HEK293 (cell line): ENCODE data around the gene MRPL34.

Experiments
- EGR2 ChIP-seq: fragments of 450-650 bp; formaldehyde crosslinking; IDR thresholded peaks from 2 replicates; pipeline ENCODE4 v1.5.1; 2016; ENCODE audit warnings: low read depth, missing biosample characterization, missing genetic modification characterization
- GFI1B ChIP-seq: fragments of 450-650 bp; formaldehyde crosslinking; IDR thresholded peaks from 2 replicates; pipeline ENCODE4 v1.5.1; 2016; ENCODE audit warnings: missing biosample characterization, missing genetic modification characterization
- GLIS2 ChIP-seq: fragments of 450-650 bp; formaldehyde crosslinking; IDR thresholded peaks from 2 replicates; pipeline ENCODE4 v1.5.1; 2016; ENCODE audit warnings: missing biosample characterization, missing genetic modification characterization
- IKZF3 ChIP-seq: fragments of 450-650 bp; IDR thresholded peaks from 2 replicates; pipeline ENCODE4 v1.5.0; 2018; ENCODE audit warnings: missing biosample characterization, mild to moderate bottlenecking, missing genetic modification characterization, moderate library complexity
- KLF7 ChIP-seq: fragments of 450-650 bp; formaldehyde crosslinking; IDR thresholded peaks from 2 replicates; pipeline ENCODE4 v1.5.1; 2016; ENCODE audit warnings: missing biosample characterization, missing genetic modification characterization, borderline replicate concordance
- MEIS1 ChIP-seq: sonication (generic); formaldehyde crosslinking; IDR thresholded peaks from 2 replicates; pipeline ENCODE4 v1.8.1; 2022; ENCODE audit warnings: missing genetic modification reagents, mild to moderate bottlenecking, borderline replicate concordance
- RBAK ChIP-seq: fragments of 450-650 bp; formaldehyde crosslinking; IDR thresholded peaks from 2 replicates; pipeline ENCODE4 v1.5.1; 2016; ENCODE audit warnings: missing biosample characterization, missing genetic modification characterization
- SP2 ChIP-seq: fragments of 450-650 bp; formaldehyde crosslinking; IDR thresholded peaks from 2 replicates; pipeline ENCODE4 v1.5.1; 2016; ENCODE audit warnings: missing biosample characterization, missing genetic modification characterization
- ZNF112 ChIP-seq: fragments of 450-650 bp; formaldehyde crosslinking; IDR thresholded peaks from 2 replicates; pipeline ENCODE4 v1.5.0; 2017; ENCODE audit warnings: missing biosample characterization, missing genetic modification characterization
- ZNF530 ChIP-seq: fragments of 450-650 bp; formaldehyde crosslinking; IDR thresholded peaks from 2 replicates; pipeline ENCODE4 v1.5.1; 2016; ENCODE audit warnings: low read depth, missing biosample characterization, missing genetic modification characterization
- ZNF544 ChIP-seq: fragments of 450-650 bp; formaldehyde crosslinking; IDR thresholded peaks from 2 replicates; pipeline ENCODE4 v1.5.0; 2017; ENCODE audit warnings: missing biosample characterization, missing genetic modification characterization
- ZNF548 ChIP-seq: fragments of 450-650 bp; formaldehyde crosslinking; IDR thresholded peaks from 2 replicates; pipeline ENCODE4 v1.5.1; 2016; ENCODE audit warnings: missing biosample characterization, missing genetic modification characterization
- ZNF629 ChIP-seq: fragments of 450-650 bp; formaldehyde crosslinking; IDR thresholded peaks from 2 replicates; pipeline ENCODE4 v1.5.1; 2017; ENCODE audit warnings: missing biosample characterization, missing genetic modification characterization
- ZNF654 ChIP-seq: fragments of 450-650 bp; formaldehyde crosslinking; IDR thresholded peaks from 2 replicates; pipeline ENCODE4 v1.5.1; 2016; ENCODE audit warnings: low read depth, missing biosample characterization, missing genetic modification characterization
- ZNF658 ChIP-seq: fragments of 450-650 bp; formaldehyde crosslinking; IDR thresholded peaks from 2 replicates; pipeline ENCODE4; 2016; ENCODE audit warnings: missing biosample characterization, missing genetic modification characterization
- ZXDB ChIP-seq: fragments of 450-650 bp; formaldehyde crosslinking; IDR thresholded peaks from 2 replicates; pipeline ENCODE4 v1.5.1; 2016; ENCODE audit warnings: missing biosample characterization, missing genetic modification characterization
- TF ChIP-seq, protein P1 (sequence below): fragments of 450-650 bp; formaldehyde crosslinking; IDR thresholded peaks from 2 replicates; pipeline ENCODE4; 2016; ENCODE audit warnings: missing biosample characterization, missing genetic modification characterization
- TF ChIP-seq, protein P2 (sequence below): fragments of 450-650 bp; formaldehyde crosslinking; IDR thresholded peaks from 2 replicates; pipeline ENCODE4 v1.5.1; 2017; ENCODE audit warnings: missing biosample characterization, missing genetic modification characterization
- TF ChIP-seq, protein P3 (sequence below): fragments of 450-650 bp; formaldehyde crosslinking; IDR thresholded peaks from 2 replicates; pipeline ENCODE4 v1.5.1; 2016; ENCODE audit warnings: missing biosample characterization, missing genetic modification characterization
- TF ChIP-seq, protein P4 (sequence below): fragments of 450-650 bp; formaldehyde crosslinking; IDR thresholded peaks from 2 replicates; pipeline ENCODE4 v1.5.1; 2016; ENCODE audit warnings: missing biosample characterization, missing genetic modification characterization
- TF ChIP-seq, protein P5 (sequence below): fragments of 450-650 bp; formaldehyde crosslinking; IDR thresholded peaks from 2 replicates; pipeline ENCODE4 v1.5.1; 2017; ENCODE audit warnings: missing biosample characterization, missing genetic modification characterization
- TF ChIP-seq, protein P6 (sequence below): fragments of 450-650 bp; formaldehyde crosslinking; IDR thresholded peaks from 2 replicates; pipeline ENCODE4 v1.5.0; 2017; ENCODE audit warnings: missing biosample characterization, missing genetic modification characterization, borderline replicate concordance
- TF ChIP-seq, protein P7 (sequence below): fragments of 450-650 bp; formaldehyde crosslinking; IDR thresholded peaks from 2 replicates; pipeline ENCODE4 v1.5.1; 2017; ENCODE audit warnings: missing biosample characterization, missing genetic modification characterization
- TF ChIP-seq, protein P8 (sequence below): fragments of 450-650 bp; formaldehyde crosslinking; IDR thresholded peaks from 2 replicates; pipeline ENCODE4 v1.5.1; 2017; ENCODE audit warnings: missing biosample characterization, missing genetic modification characterization

The MRPL34 gene

DNA sequence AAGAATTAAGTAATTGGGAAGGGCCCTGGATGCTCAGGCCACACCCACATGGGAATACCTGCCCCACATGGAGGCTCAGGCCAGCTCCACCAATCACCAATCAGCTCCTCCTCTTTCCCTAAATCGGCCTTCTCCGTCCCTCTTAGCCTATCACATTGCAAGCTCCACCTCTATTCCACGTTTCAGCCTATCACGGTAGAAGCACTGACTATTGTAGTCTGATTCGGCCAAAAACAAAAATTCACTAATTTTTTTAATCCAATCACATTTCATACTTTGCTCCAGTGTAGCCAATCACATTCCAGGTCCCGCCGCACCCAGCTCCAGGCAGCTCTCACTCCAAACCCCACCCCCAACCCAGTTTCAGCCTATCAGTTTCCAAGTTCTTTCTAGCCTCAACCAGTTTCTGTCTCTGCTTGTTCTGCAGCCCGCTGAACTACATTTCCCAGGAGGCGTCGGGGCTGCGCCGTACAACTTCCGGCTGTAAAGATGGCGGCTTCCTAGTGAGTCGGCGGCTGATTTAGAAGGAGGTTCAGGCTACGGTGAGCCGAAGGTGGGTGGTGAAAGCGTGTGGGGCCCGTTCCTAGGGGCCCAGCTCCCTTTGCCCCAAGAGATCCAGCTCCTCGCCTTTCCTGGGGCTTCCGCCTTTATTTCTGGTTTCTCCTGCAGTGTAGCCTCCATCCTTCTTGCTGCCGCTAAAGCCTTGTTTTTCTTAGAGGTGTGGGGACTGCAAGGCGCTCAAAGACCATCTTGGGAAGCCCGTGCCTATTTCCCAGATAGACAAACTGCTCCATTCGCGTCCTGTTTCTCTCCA lies 38.5 kb upstream of the MRPL34 start, which contains the start of gene BABAM1 (continued):
- TF ChIP-seq, protein P1, sequence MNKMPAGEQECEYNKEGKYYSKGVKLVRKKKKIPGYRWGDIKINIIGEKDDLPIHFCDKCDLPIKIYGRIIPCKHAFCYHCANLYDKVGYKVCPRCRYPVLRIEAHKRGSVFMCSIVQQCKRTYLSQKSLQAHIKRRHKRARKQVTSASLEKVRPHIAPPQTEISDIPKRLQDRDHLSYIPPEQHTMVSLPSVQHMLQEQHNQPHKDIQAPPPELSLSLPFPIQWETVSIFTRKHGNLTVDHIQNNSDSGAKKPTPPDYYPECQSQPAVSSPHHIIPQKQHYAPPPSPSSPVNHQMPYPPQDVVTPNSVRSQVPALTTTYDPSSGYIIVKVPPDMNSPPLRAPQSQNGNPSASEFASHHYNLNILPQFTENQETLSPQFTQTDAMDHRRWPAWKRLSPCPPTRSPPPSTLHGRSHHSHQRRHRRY (tag by site-specific recombination): no peak
- TF ChIP-seq ZNF112 (tag by site-specific recombination) (no peak), MEIS1 (CRISPR knock-in tag) (no peak), ZNF658 (tag by site-specific recombination) (no peak), ZNF544 (no peak), SP2 (tag by site-specific recombination) (peak; percentile 100), EGR2 (tag by site-specific recombination) (peak; percentile 40), ZNF654 (no peak), GLIS2 (tag by site-specific recombination) (no peak), ZNF548 (tag by site-specific recombination) (no peak), ZNF629 (tag by site-specific recombination) (peak; percentile 40; the same call in 1 of the 2 replicates), KLF7 (tag by site-specific recombination) (no peak), RBAK (tag by site-specific recombination) (no peak), ZXDB (0 out of 2 replicates have a peak, but pooled peaks have one; percentile 43), IKZF3 (tag by site-specific recombination) (peak; percentile 38; the same call in 1 of the 2 replicates), GFI1B (tag by site-specific recombination) (no peak), ZNF530 (no peak)
- TF ChIP-seq, protein P2, sequence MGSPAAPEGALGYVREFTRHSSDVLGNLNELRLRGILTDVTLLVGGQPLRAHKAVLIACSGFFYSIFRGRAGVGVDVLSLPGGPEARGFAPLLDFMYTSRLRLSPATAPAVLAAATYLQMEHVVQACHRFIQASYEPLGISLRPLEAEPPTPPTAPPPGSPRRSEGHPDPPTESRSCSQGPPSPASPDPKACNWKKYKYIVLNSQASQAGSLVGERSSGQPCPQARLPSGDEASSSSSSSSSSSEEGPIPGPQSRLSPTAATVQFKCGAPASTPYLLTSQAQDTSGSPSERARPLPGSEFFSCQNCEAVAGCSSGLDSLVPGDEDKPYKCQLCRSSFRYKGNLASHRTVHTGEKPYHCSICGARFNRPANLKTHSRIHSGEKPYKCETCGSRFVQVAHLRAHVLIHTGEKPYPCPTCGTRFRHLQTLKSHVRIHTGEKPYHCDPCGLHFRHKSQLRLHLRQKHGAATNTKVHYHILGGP (tag by site-specific recombination): no peak
- TF ChIP-seq, protein P3, sequence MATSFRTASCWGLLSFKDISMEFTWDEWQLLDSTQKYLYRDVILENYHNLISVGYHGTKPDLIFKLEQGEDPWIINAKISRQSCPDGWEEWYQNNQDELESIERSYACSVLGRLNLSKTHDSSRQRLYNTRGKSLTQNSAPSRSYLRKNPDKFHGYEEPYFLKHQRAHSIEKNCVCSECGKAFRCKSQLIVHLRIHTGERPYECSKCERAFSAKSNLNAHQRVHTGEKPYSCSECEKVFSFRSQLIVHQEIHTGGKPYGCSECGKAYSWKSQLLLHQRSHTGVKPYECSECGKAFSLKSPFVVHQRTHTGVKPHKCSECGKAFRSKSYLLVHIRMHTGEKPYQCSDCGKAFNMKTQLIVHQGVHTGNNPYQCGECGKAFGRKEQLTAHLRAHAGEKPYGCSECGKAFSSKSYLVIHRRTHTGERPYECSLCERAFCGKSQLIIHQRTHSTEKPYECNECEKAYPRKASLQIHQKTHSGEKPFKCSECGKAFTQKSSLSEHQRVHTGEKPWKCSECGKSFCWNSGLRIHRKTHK (tag by site-specific recombination): no peak
- TF ChIP-seq, protein P4, sequence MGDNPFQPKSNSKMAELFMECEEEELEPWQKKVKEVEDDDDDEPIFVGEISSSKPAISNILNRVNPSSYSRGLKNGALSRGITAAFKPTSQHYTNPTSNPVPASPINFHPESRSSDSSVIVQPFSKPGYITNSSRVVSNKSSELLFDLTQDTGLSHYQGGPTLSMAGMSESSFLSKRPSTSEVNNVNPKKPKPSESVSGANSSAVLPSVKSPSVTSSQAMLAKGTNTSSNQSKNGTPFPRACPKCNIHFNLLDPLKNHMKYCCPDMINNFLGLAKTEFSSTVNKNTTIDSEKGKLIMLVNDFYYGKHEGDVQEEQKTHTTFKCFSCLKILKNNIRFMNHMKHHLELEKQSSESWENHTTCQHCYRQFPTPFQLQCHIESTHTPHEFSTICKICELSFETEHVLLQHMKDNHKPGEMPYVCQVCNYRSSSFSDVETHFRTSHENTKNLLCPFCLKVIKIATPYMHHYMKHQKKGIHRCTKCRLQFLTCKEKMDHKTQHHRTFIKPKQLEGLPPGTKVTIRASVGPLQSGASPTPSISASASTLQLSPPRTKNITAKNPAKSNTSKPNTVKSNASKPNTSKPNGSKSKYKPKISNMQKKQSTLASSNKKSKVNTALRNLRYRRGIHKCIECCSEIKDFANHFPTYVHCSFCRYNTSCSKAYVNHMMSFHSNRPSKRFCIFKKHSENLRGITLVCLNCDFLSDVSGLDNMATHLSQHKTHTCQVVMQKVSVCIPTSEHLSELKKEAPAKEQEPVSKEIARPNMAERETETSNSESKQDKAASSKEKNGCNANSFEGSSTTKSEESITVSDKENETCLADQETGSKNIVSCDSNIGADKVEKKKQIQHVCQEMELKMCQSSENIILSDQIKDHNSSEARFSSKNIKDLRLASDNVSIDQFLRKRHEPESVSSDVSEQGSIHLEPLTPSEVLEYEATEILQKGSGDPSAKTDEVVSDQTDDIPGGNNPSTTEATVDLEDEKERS (tag by site-specific recombination): no peak
- TF ChIP-seq, protein P5, sequence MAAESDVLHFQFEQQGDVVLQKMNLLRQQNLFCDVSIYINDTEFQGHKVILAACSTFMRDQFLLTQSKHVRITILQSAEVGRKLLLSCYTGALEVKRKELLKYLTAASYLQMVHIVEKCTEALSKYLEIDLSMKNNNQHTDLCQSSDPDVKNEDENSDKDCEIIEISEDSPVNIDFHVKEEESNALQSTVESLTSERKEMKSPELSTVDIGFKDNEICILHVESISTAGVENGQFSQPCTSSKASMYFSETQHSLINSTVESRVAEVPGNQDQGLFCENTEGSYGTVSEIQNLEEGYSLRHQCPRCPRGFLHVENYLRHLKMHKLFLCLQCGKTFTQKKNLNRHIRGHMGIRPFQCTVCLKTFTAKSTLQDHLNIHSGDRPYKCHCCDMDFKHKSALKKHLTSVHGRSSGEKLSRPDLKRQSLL (tag by site-specific recombination): peak; percentile 58; the same call in 1 of the 2 replicates
- TF ChIP-seq, protein P6, sequence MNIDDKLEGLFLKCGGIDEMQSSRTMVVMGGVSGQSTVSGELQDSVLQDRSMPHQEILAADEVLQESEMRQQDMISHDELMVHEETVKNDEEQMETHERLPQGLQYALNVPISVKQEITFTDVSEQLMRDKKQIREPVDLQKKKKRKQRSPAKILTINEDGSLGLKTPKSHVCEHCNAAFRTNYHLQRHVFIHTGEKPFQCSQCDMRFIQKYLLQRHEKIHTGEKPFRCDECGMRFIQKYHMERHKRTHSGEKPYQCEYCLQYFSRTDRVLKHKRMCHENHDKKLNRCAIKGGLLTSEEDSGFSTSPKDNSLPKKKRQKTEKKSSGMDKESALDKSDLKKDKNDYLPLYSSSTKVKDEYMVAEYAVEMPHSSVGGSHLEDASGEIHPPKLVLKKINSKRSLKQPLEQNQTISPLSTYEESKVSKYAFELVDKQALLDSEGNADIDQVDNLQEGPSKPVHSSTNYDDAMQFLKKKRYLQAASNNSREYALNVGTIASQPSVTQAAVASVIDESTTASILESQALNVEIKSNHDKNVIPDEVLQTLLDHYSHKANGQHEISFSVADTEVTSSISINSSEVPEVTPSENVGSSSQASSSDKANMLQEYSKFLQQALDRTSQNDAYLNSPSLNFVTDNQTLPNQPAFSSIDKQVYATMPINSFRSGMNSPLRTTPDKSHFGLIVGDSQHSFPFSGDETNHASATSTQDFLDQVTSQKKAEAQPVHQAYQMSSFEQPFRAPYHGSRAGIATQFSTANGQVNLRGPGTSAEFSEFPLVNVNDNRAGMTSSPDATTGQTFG (tag by site-specific recombination): no peak
- TF ChIP-seq, protein P7, sequence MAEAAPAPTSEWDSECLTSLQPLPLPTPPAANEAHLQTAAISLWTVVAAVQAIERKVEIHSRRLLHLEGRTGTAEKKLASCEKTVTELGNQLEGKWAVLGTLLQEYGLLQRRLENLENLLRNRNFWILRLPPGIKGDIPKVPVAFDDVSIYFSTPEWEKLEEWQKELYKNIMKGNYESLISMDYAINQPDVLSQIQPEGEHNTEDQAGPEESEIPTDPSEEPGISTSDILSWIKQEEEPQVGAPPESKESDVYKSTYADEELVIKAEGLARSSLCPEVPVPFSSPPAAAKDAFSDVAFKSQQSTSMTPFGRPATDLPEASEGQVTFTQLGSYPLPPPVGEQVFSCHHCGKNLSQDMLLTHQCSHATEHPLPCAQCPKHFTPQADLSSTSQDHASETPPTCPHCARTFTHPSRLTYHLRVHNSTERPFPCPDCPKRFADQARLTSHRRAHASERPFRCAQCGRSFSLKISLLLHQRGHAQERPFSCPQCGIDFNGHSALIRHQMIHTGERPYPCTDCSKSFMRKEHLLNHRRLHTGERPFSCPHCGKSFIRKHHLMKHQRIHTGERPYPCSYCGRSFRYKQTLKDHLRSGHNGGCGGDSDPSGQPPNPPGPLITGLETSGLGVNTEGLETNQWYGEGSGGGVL (tag by site-specific recombination): no peak
- TF ChIP-seq, protein P8, sequence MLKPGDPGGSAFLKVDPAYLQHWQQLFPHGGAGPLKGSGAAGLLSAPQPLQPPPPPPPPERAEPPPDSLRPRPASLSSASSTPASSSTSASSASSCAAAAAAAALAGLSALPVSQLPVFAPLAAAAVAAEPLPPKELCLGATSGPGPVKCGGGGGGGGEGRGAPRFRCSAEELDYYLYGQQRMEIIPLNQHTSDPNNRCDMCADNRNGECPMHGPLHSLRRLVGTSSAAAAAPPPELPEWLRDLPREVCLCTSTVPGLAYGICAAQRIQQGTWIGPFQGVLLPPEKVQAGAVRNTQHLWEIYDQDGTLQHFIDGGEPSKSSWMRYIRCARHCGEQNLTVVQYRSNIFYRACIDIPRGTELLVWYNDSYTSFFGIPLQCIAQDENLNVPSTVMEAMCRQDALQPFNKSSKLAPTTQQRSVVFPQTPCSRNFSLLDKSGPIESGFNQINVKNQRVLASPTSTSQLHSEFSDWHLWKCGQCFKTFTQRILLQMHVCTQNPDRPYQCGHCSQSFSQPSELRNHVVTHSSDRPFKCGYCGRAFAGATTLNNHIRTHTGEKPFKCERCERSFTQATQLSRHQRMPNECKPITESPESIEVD (tag by site-specific recombination): no peak
